Measurements from ENCODE around the gene SORCS1. TPM values are rescaled to one million over a fixed set of nuclear protein-coding genes. Genes with fewer than 3 reads are reported as not detected.

SORCS1 gene
- total RNA-seq, 4 donors from 2014 or later: 1.2 to 11.8 (median 6.2) TPM

DNA sequence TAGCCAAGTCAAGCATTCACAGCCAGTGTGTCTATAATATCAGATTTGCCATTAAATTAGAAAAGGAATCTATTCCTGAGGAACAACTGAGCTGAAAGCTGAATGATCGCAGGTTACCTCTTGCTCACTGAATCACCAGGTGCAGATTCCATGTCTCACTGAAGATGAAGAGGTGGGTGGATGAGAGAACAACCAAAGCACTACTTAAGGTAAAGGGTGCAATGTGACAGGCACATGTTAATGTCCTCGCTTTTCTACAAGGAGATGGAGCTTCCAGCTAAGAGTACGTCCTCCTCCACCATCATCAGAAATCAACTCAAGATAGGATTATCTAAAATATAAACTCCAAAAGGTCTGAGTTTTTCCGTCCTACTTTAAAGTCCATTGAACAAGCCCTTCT lies 4.6 kb downstream of the SORCS1 start:
- WGBS, 2 donors: 90% methylated on average over 4 of the region's 4 CpGs
- DNase-seq: no peak
- no peaks in the 10 kb centered on the region for H3K36me3 ChIP-seq
- H3K4me3 ChIP-seq (replicated peaks in 1 of 3): no peak overlapping the region
- H3K27me3 ChIP-seq: no peaks in the 10 kb centered on the region
- intact Hi-C loops (cut with DNase I): no loop called here
- H3K27ac ChIP-seq: no peak overlapping the region
- H3K9me3 ChIP-seq: no peaks in the 10 kb centered on the region
- TF ChIP-seq POLR2A (IDR thresholded peaks at IDR 0.05): no peak
- TF ChIP-seq, protein P1, sequence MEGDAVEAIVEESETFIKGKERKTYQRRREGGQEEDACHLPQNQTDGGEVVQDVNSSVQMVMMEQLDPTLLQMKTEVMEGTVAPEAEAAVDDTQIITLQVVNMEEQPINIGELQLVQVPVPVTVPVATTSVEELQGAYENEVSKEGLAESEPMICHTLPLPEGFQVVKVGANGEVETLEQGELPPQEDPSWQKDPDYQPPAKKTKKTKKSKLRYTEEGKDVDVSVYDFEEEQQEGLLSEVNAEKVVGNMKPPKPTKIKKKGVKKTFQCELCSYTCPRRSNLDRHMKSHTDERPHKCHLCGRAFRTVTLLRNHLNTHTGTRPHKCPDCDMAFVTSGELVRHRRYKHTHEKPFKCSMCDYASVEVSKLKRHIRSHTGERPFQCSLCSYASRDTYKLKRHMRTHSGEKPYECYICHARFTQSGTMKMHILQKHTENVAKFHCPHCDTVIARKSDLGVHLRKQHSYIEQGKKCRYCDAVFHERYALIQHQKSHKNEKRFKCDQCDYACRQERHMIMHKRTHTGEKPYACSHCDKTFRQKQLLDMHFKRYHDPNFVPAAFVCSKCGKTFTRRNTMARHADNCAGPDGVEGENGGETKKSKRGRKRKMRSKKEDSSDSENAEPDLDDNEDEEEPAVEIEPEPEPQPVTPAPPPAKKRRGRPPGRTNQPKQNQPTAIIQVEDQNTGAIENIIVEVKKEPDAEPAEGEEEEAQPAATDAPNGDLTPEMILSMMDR (IDR thresholded peaks at IDR 0.05): no peak
- H3K4me1 ChIP-seq: peaks cover 0 to under 1% of the 10 kb centered on the region in 2 donors

DNA sequence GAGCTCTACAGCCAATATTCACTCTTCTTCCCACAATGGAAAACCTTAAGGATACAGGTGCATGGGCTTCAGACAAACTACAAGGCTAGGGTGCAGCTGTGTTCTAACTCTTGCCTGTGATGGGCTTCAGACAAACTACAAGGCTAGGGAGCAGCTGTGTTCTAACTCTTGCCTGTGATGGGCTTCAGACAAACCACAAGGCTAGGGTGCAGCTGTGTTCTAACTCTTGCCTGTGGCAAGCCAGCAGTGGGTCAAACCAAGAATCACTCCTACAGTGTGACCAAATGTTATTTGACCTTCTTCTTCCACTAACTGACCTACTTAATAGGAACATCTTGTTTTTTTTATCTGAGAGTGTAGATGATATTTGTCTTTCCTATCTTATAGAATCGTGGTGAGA lies 7.4 kb downstream of the SORCS1 start:
- TF ChIP-seq POLR2A (IDR thresholded peaks at IDR 0.05): no peak
- TF ChIP-seq, protein P1 (IDR thresholded peaks at IDR 0.05): no peak
- Histone ChIP-seq H3K4me3 (replicated peaks in 1 of 3) (no peak overlapping the region), H3K4me1 (no peaks in the 10 kb centered on the region), H3K27ac (no peak overlapping the region), H3K9me3 (no peaks in the 10 kb centered on the region), H3K36me3 (no peaks in the 10 kb centered on the region), H3K27me3 (no peaks in the 10 kb centered on the region)
- DNase-seq: no peak
- intact Hi-C loops (cut with DNase I): no loop called here
- 79 to 83% methylated on average over 1 of the region's 1 CpG for WGBS, 2 donors

DNA sequence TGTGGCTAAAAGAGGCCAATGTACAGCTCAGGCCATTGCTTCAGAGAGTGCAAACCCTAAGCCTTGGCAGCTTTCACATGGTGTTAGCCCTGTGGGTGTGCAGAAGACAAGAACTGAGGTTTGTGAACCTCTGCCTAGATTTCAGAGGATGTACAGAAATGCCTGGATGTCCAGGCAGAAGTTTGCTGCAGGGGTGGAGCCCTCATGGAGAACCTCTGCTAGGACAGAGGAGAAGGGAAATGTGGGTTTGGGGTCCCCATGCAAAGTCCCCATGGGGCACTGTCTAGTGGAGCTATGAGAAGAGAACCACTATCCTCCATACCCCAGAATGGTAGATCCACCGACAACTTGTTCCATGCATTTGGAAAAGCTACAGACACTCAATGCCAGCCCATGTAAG lies 12.4 kb downstream of the SORCS1 start:
- intact Hi-C loops (cut with DNase I): no loop called here
- TF ChIP-seq, protein P1 (IDR thresholded peaks at IDR 0.05): no peak
- TF ChIP-seq POLR2A (IDR thresholded peaks at IDR 0.05): no peak

DNA sequence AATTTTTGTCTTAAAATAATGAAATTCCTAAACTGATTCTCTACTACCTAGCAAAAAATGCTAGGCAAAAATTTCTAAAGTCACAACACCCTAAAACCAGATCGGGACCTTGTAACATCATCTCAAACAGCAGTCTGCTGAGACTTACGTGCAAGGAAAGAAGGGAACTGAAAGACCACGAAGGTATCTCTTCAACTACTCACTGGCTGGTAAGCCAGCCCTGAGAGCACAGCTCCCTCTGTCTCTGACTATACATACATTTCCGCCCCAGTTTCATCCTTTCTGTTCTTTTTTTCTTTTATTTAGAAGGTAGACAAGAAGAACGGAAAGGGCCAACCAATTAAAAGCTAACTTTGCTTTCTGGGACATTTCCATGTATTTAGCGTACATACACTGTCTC lies 15.6 kb downstream of the SORCS1 start:
- intact Hi-C loops (cut with DNase I): loop anchor here (10.0 kb wide), 1 partner anchor 354 kb away; no protein-coding TSS in a partner anchor
- no peaks in the 10 kb centered on the region for H3K27me3 ChIP-seq
- 96% methylated on average over 6 of the region's 6 CpGs for WGBS, 2 donors
- no peaks in the 10 kb centered on the region for H3K9me3 ChIP-seq
- TF ChIP-seq, protein P1 (IDR thresholded peaks at IDR 0.05): no peak
- no peak for TF ChIP-seq POLR2A (IDR thresholded peaks at IDR 0.05)
- no peak overlapping the region for H3K4me3 ChIP-seq (replicated peaks in 1 of 3)
- no peaks in the 10 kb centered on the region for H3K4me1 ChIP-seq
- no peaks in the 10 kb centered on the region for H3K36me3 ChIP-seq
- DNase-seq: no peak
- H3K27ac ChIP-seq: no peak overlapping the region

More for the DNA sequence above, 12.4 kb downstream of the SORCS1 start:
- H3K27ac ChIP-seq: no peak overlapping the region
- no peaks in the 10 kb centered on the region for H3K36me3 ChIP-seq
- no peaks in the 10 kb centered on the region for H3K4me1 ChIP-seq
- no peak overlapping the region for H3K4me3 ChIP-seq (replicated peaks in 1 of 3)
- 71 to 100% methylated on average over 1 of the region's 1 CpG for WGBS, 2 donors
- DNase-seq: no peak
- no peaks in the 10 kb centered on the region for H3K27me3 ChIP-seq
- no peaks in the 10 kb centered on the region for H3K9me3 ChIP-seq

DNA sequence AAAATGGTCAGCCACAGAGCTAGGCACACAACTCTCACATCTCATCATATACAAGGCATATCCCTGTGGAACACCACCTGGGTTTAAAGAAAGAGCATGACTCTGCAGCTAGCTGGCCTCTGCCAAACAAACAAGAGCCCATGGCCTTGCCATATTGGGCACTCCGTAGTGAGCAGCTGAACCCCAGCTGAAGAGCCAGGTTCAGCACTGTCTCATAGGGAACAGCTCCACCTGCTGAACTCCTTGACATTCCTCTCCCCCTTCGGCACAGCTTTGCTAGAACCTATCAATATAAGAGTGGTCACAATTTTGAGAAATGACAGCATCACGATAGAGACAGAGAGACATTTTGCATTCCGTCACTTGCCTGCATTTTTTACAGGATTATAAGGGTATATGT lies 20.0 kb downstream of the SORCS1 start:
- no peak overlapping the region for H3K27ac ChIP-seq
- H3K27me3 ChIP-seq: no peaks in the 10 kb centered on the region
- H3K36me3 ChIP-seq: no peaks in the 10 kb centered on the region
- TF ChIP-seq, protein P1 (IDR thresholded peaks at IDR 0.05): peak in 4 of 6 experiments; percentile 17 to 57 (median 47)
- no peak for TF ChIP-seq POLR2A (IDR thresholded peaks at IDR 0.05)
- DNase-seq: peak; percentile 30 to 35
- intact Hi-C loops (cut with DNase I): loop anchor here (10.0 kb wide), 1 partner anchor 350 kb away; no protein-coding TSS in a partner anchor
- no peaks in the 10 kb centered on the region for H3K9me3 ChIP-seq
- H3K4me1 ChIP-seq: no peaks in the 10 kb centered on the region
- H3K4me3 ChIP-seq (replicated peaks in 1 of 3): no peak overlapping the region
- 35 to 41% methylated on average over 4 of the region's 4 CpGs for whole genome bisulfite sequencing, 2 donors

All from thyroid gland (tissue), 4 donors.